ENCODE results near the gene AIP. TPM values are rescaled to one million over a fixed set of nuclear protein-coding genes. Genes with fewer than 3 reads are reported as not detected.
"Not testable (repeated sequence)": the region's sequence is repeated elsewhere in the genome, so short reads cannot be mapped to it uniquely, and the experiment has no call there.

AIP gene
- total RNA-seq, 2 experiments from 2014 or later: 152 to 159 TPM

GRCh38 chr11:67465530-67465929, 17.3 kb upstream of the AIP start:
- POLR2A ChIA-PET: interaction anchor here (0.9 to 10.2 kb wide), 17 partner anchors 14 to 226 kb away, joined by 3 to 134 read pairs (median 4); partner anchors contain the start of genes AIP, CORO1B, PPP1CA and PTPRCAP
- not testable (repeated sequence) for H3K27me3 Mint-ChIP-seq; H3K36me3 Mint-ChIP-seq (ENCODE audit: low read depth)

GRCh38 chr11:67466367-67466766, 16.5 kb upstream of the AIP start:
- Mint-ChIP-seq H3K9me3 (no peaks in the 10 kb centered on the region), H3K27ac (peak overlapping the region; percentile 35), H3K36me3 (ENCODE audit: low read depth) (peaks cover 8% of the 10 kb centered on the region), H3K27me3 (no peaks in the 10 kb centered on the region), H3K4me1 (peaks cover 41% of the 10 kb centered on the region), H3K4me3 (no peak overlapping the region)
- ChIA-PET CTCF (interaction anchor here (1.0 to 2.0 kb wide), 3 partner anchors 27 to 64 kb away, joined by 4 to 5 read pairs (median 5); partner anchors contain the start of gene PITPNM1), POLR2A (interaction anchor here (1.0 to 10.2 kb wide), 9 partner anchors 15 to 74 kb away, joined by 3 to 134 read pairs (median 7); partner anchors contain the start of genes AIP, CORO1B, GPR152 and PPP1CA)
- no peak for DNase-seq

More at GRCh38 chr11:67465530-67465929, 17.3 kb upstream of the AIP start:
- CTCF ChIA-PET: interaction anchor here (1.5 to 1.6 kb wide), 2 partner anchors 27 to 64 kb away, joined by 6 to 7 read pairs; partner anchors contain the start of gene PPP1CA
- DNase-seq, H3K9me3 Mint-ChIP-seq: not testable (repeated sequence)
- Mint-ChIP-seq H3K4me1 (peaks cover 41% of the 10 kb centered on the region), H3K4me3 (peak overlapping the region; percentile 84), H3K27ac (peak overlapping the region; percentile 89)

GRCh38 chr11:67466962-67467771, 15.7 kb upstream of the AIP start:
- H3K9me3 Mint-ChIP-seq: no peaks in the 10 kb centered on the region
- no peak for DNase-seq
- H3K27ac Mint-ChIP-seq: peak overlapping the region; percentile 56
- peaks cover 41% of the 10 kb centered on the region for H3K4me1 Mint-ChIP-seq
- ChIA-PET POLR2A (interaction anchor here (0.8 to 10.2 kb wide), 9 partner anchors 16 to 114 kb away, joined by 3 to 134 read pairs (median 10); partner anchors contain the start of genes AIP, CORO1B, GPR152 and PITPNM1), CTCF (interaction anchor here (1.0 to 2.1 kb wide), 4 partner anchors 28 to 65 kb away, joined by 4 to 7 read pairs (median 5); partner anchors contain the start of gene PITPNM1)
- peaks cover 8% of the 10 kb centered on the region for H3K36me3 Mint-ChIP-seq (ENCODE audit: low read depth)
- H3K27me3 Mint-ChIP-seq: no peaks in the 10 kb centered on the region
- peak overlapping the region; percentile 86 for H3K4me3 Mint-ChIP-seq

- Mint-ChIP-seq H3K9me3 (no peaks in the 10 kb centered on the region), H3K27me3 (no peaks in the 10 kb centered on the region), H3K4me1 (peaks cover 41% of the 10 kb centered on the region), H3K4me3 (peak overlapping the region; percentile 86), H3K36me3 (ENCODE audit: low read depth) (peaks cover 8% of the 10 kb centered on the region), H3K27ac (peak overlapping the region; percentile 75)
- CTCF ChIA-PET: interaction anchor here (0.6 to 2.1 kb wide), 6 partner anchors 14 to 67 kb away, joined by 3 to 7 read pairs (median 4); partner anchors contain the start of genes PITPNM1 and PPP1CA
- no peak for DNase-seq
- POLR2A ChIA-PET: interaction anchor here (1.0 to 10.2 kb wide), 16 partner anchors 7 to 115 kb away, joined by 3 to 134 read pairs (median 6); partner anchors contain the start of genes AIP, CLCF1, CORO1B and GPR152
These were observed 14.8 kb upstream of the AIP start for GRCh38 chr11:67468056-67468455.

GRCh38 chr11:67468456-67468758, 14.4 kb upstream of the AIP start:
- H3K36me3 Mint-ChIP-seq (ENCODE audit: low read depth): peaks cover 8% of the 10 kb centered on the region
- peak overlapping the region; percentile 75 for H3K27ac Mint-ChIP-seq
- ChIA-PET CTCF (interaction anchor here (0.6 to 2.1 kb wide), 6 partner anchors 13 to 67 kb away, joined by 3 to 14 read pairs (median 4); partner anchors contain the start of genes PPP1CA and PTPRCAP), POLR2A (interaction anchor here (0.7 to 10.2 kb wide), 22 partner anchors 8 to 115 kb away, joined by 3 to 134 read pairs (median 4); partner anchors contain the start of genes AIP, CLCF1, CORO1B and GPR152)
- H3K27me3 Mint-ChIP-seq: no peaks in the 10 kb centered on the region
- H3K4me1 Mint-ChIP-seq: peaks cover 41% of the 10 kb centered on the region
- no peaks in the 10 kb centered on the region for H3K9me3 Mint-ChIP-seq
- H3K4me3 Mint-ChIP-seq: peak overlapping the region; percentile 86
- no peak for DNase-seq

GRCh38 chr11:67468759-67469507, 13.9 kb upstream of the AIP start, which contains the start of gene TMEM134:
TMEM134 (minus strand) TSS chr11:67469251; CDS start chr11:67469192, 59 bp downstream.
- peaks cover 41% of the 10 kb centered on the region for H3K4me1 Mint-ChIP-seq
- ChIA-PET POLR2A (interaction anchor here (0.7 to 10.2 kb wide), 22 partner anchors 8 to 115 kb away, joined by 3 to 134 read pairs (median 4); partner anchors contain the start of genes AIP, CLCF1, CORO1B and GPR152), CTCF (interaction anchor here (0.6 to 2.1 kb wide), 5 partner anchors 13 to 67 kb away, joined by 3 to 14 read pairs (median 4); partner anchors contain the start of genes PPP1CA and PTPRCAP)
- peaks cover 8% of the 10 kb centered on the region for H3K36me3 Mint-ChIP-seq (ENCODE audit: low read depth)
- peak; percentile 93 for DNase-seq
- H3K4me3 Mint-ChIP-seq: peak within 1 kb of the TSS; percentile 86
- H3K27ac Mint-ChIP-seq: peak within 1 kb of the TSS; percentile 75
- no peaks in the 10 kb centered on the region for H3K9me3 Mint-ChIP-seq
- H3K27me3 Mint-ChIP-seq: no peaks in the 10 kb centered on the region

GRCh38 chr11:67469508-67469811, 13.4 kb upstream of the AIP start:
- peak overlapping the region; percentile 70 for H3K4me3 Mint-ChIP-seq
- no peaks in the 10 kb centered on the region for H3K9me3 Mint-ChIP-seq
- DNase-seq: no peak
- ChIA-PET CTCF (interaction anchor here (1.3 to 1.6 kb wide), 2 partner anchors 31 to 74 kb away, joined by 3 to 14 read pairs; partner anchors contain the start of gene PTPRCAP), POLR2A (interaction anchor here (1.0 to 10.2 kb wide), 10 partner anchors 11 to 75 kb away, joined by 3 to 134 read pairs (median 6); partner anchors contain the start of genes AIP, GPR152, PPP1CA and PTPRCAP)
- H3K4me1 Mint-ChIP-seq: peaks cover 37% of the 10 kb centered on the region
- peak overlapping the region; percentile 61 for H3K27ac Mint-ChIP-seq
- peaks cover 8% of the 10 kb centered on the region for H3K36me3 Mint-ChIP-seq (ENCODE audit: low read depth)
- no peaks in the 10 kb centered on the region for H3K27me3 Mint-ChIP-seq

- DNase-seq: no peak
- Mint-ChIP-seq H3K9me3 (no peaks in the 10 kb centered on the region), H3K27me3 (no peaks in the 10 kb centered on the region), H3K27ac (no peak overlapping the region), H3K36me3 (ENCODE audit: low read depth) (peaks cover 5% of the 10 kb centered on the region), H3K4me1 (peaks cover 32% of the 10 kb centered on the region), H3K4me3 (no peak overlapping the region)
- POLR2A ChIA-PET: interaction anchor here (7.8 to 10.2 kb wide), 2 partner anchors 15 to 33 kb away, joined by 94 to 134 read pairs; partner anchors contain the start of genes AIP and PTPRCAP
- CTCF ChIA-PET: interaction anchor here (1.3 kb wide), 1 partner anchor 75 kb away, joined by 3 read pairs; no protein-coding TSS in a partner anchor
These were observed 12.4 kb upstream of the AIP start for GRCh38 chr11:67470337-67471002.

- peaks cover 3% of the 10 kb centered on the region for H3K36me3 Mint-ChIP-seq (ENCODE audit: low read depth)
- POLR2A ChIA-PET: interaction anchor here (1.2 kb wide), 2 partner anchors 10 to 32 kb away, joined by 3 to 4 read pairs; partner anchors contain the start of gene AIP
These were observed 9.9 kb upstream of the AIP start for GRCh38 chr11:67472882-67473281.

GRCh38 chr11:67476692-67477091, 6.1 kb upstream of the AIP start:
- H3K4me3 Mint-ChIP-seq; H3K27ac Mint-ChIP-seq; CTCF ChIA-PET; H3K9me3 Mint-ChIP-seq; H3K36me3 Mint-ChIP-seq (ENCODE audit: low read depth); H3K27me3 Mint-ChIP-seq; DNase-seq; H3K4me1 Mint-ChIP-seq: not testable (repeated sequence)
- POLR2A ChIA-PET: interaction anchor here (0.7 to 1.7 kb wide), 4 partner anchors 8 to 75 kb away, joined by 3 to 4 read pairs (median 4); partner anchors contain the start of gene PPP1CA

More at GRCh38 chr11:67472882-67473281, 9.9 kb upstream of the AIP start:
- Mint-ChIP-seq H3K4me3 (no peak overlapping the region), H3K27me3 (peaks cover 2% of the 10 kb centered on the region), H3K4me1 (peaks cover 13% of the 10 kb centered on the region), H3K27ac (no peak overlapping the region), H3K9me3 (peaks cover 1% of the 10 kb centered on the region)
- no peak for DNase-seq
- CTCF ChIA-PET: no interaction called here

- H3K4me1 Mint-ChIP-seq; H3K9me3 Mint-ChIP-seq; H3K36me3 Mint-ChIP-seq (ENCODE audit: low read depth); DNase-seq; H3K4me3 Mint-ChIP-seq; CTCF ChIA-PET; H3K27ac Mint-ChIP-seq; H3K27me3 Mint-ChIP-seq: not testable (repeated sequence)
- POLR2A ChIA-PET: interaction anchor here (1.3 kb wide), 1 partner anchor 65 kb away, joined by 4 read pairs; no protein-coding TSS in a partner anchor
These were observed 5.3 kb upstream of the AIP start for GRCh38 chr11:67477344-67478050.

Measured in activated CD4-positive, alpha-beta memory T cell treated with anti-CD3 and anti-CD28 coated beads, Interleukin-2, amount 10 ng/mL, durations not matched to agents 7 days and 5 days (primary cell).